HepG2 (cell line): ENCODE results near the gene LRP1B. TPM values are rescaled to one million over a fixed set of nuclear protein-coding genes. Genes with fewer than 3 reads are reported as not detected.

ENCODE experiments used
- ATAC-seq: fragments of 200-7000 bp; cut with Tn5 transposase; 3 replicates; pipeline ENCODE4 v1.9.1; 2020; ENCODE audit warnings: mild to moderate bottlenecking, moderate library complexity
- BruUV-seq: library from RNA; stranded (reverse); fragments of 400-500 nt; replicated peaks from 2 replicates; lab custom pipeline; 2021; lab: Mats Ljungman, UMichigan
- CTCF ChIA-PET: fragments of 300-600 bp; formaldehyde crosslinking; extraction: SDS; loops from one replicate; lab custom pipeline; 2021; ENCODE audit warnings: low total read pairs, inconsistent platforms, low intra/inter-chr PET ratio; lab: Yijun Ruan, JAX
- POLR2A ChIA-PET: fragments of 350-600 bp; sonication (Branson Sonifier 250); formaldehyde crosslinking; loops from one replicate; lab custom pipeline; 2020; ENCODE audit warnings: antibody characterized with exemption, inconsistent platforms; lab: Yijun Ruan, JAX
- DNase-seq: peaks from one replicate; pipeline ENCODE4 v3.0.0-alpha.2; 2015; ENCODE audit warnings: low spot score
- FAIRE-seq: peaks from 3 replicates; lab custom pipeline; 2011; peaks lifted over from hg19 to GRCh38; lab: Jason Lieb, UNC
- H2AFZ ChIP-seq: one replicate; pipeline ENCODE4 v1.6.1; 2011; ENCODE audit warnings: low read length, inconsistent platforms
- H3K27ac ChIP-seq: fragments of 300-600 bp; 3 replicates; pipeline ENCODE4 v1.8.0; 2011; ENCODE audit warnings: mixed run types, mild to moderate bottlenecking, mixed read lengths, low read length, inconsistent platforms; ENCODE audit not compliant: insufficient read depth; ENCODE audit errors: extremely low read length
- H3K27me3 ChIP-seq, 2 experiments: fragments of 200-600 bp in 1 of 2; 2 replicates in 1 of 2; 3 replicates in 1 of 2; pipeline versions ENCODE4 v1.6.0 to v1.8.0; 2011; ENCODE audit warnings: low read length in 2 of 2, mild to moderate bottlenecking in 2 of 2, moderate library complexity in 2 of 2, inconsistent platforms in 1 of 2; ENCODE audit not compliant: insufficient read depth in 2 of 2, control insufficient read depth in 1 of 2
- H3K36me3 ChIP-seq, 2 experiments: fragments of 200-600 bp in 1 of 2; replicated peaks in 1 of 2; 2 replicates in 1 of 2; 3 replicates in 1 of 2; pipeline versions ENCODE4 v1.5.1 to v1.8.0; 2011; ENCODE audit warnings: low read length in 2 of 2, inconsistent platforms in 1 of 2; ENCODE audit not compliant: insufficient read depth in 2 of 2, control insufficient read depth in 1 of 2
- H3K4me1 ChIP-seq: 2 replicates; pipeline ENCODE4 v1.5.1; 2012; ENCODE audit warnings: low read length, inconsistent platforms; ENCODE audit not compliant: insufficient read depth
- H3K4me2 ChIP-seq: 2 replicates; pipeline ENCODE4 v1.6.0; 2011; ENCODE audit warnings: low read depth, low read length, inconsistent platforms
- H3K4me3 ChIP-seq, 3 experiments: fragments of 200-600 bp in 1 of 3; sonication (generic), shearing (Covaris generic) in 1 of 3; replicated peaks in 1 of 3; 2 replicates each; pipeline ENCODE4 v1.5.1; 2011 to 2016; ENCODE audit warnings: low read length in 3 of 3, inconsistent platforms in 2 of 3, low read depth in 2 of 3, mild to moderate bottlenecking in 2 of 3, control low read depth in 1 of 3, mixed read lengths in 1 of 3; ENCODE audit not compliant: insufficient read depth in 1 of 3
- H3K79me2 ChIP-seq: one replicate; pipeline ENCODE4 v1.6.1; 2011; ENCODE audit warnings: low read length, inconsistent platforms; ENCODE audit not compliant: insufficient read depth
- H3K9ac ChIP-seq: 2 replicates; pipeline ENCODE4 v1.6.0; 2011; ENCODE audit warnings: mild to moderate bottlenecking, low read depth, low read length, inconsistent platforms; ENCODE audit not compliant: insufficient read depth
- H3K9me3 ChIP-seq: 2 replicates; pipeline ENCODE4 v1.5.1; 2012; ENCODE audit warnings: mild to moderate bottlenecking, low read length
- H4K20me1 ChIP-seq: 2 replicates; pipeline ENCODE4 v1.6.0; 2011; ENCODE audit warnings: inconsistent platforms, mild to moderate bottlenecking, low read length, moderate library complexity; ENCODE audit not compliant: insufficient read depth
- CENPX ChIP-seq: sonication (generic); formaldehyde crosslinking; IDR thresholded peaks from 2 replicates; pipeline ENCODE4 v1.9.0; 2021; ENCODE audit warnings: mild to moderate bottlenecking, missing genetic modification reagents, moderate library complexity
- MAFF ChIP-seq: IDR thresholded peaks from 2 replicates; pipeline ENCODE4 v1.6.1; 2011; ENCODE audit warnings: low read depth, low read length, improper control_type of control experiment
- MAFK ChIP-seq, 2 experiments: IDR thresholded peaks in 1 of 2; conservative IDR thresholded peaks in 1 of 2; 2 replicates each; pipeline ENCODE4 v1.6.1; 2011; ENCODE audit warnings: improper control_type of control experiment in 2 of 2, low read length in 2 of 2
- MTF1 ChIP-seq: sonication (generic); formaldehyde crosslinking; IDR thresholded peaks from 2 replicates; pipeline ENCODE4 v1.5.0; 2020; ENCODE audit warnings: missing genetic modification reagents
- RERE ChIP-seq: IDR thresholded peaks from 2 replicates; pipeline ENCODE4 v1.6.1; 2016; ENCODE audit warnings: low read depth, missing genetic modification reagents, missing compliant biosample characterization
- RFXAP ChIP-seq: sonication (generic); formaldehyde crosslinking; IDR thresholded peaks from 2 replicates; pipeline ENCODE4 v1.4.0; 2020; ENCODE audit warnings: missing genetic modification reagents, borderline replicate concordance
- RXRB ChIP-seq: IDR thresholded peaks from 2 replicates; pipeline ENCODE4 v1.6.1; 2016; ENCODE audit warnings: borderline replicate concordance, missing genetic modification reagents, missing compliant biosample characterization
- ZNF547 ChIP-seq: sonication (generic); formaldehyde crosslinking; IDR thresholded peaks from 2 replicates; pipeline ENCODE4 v1.5.1; 2020; ENCODE audit warnings: mild to moderate bottlenecking, missing genetic modification reagents
- ZNF687 ChIP-seq: sonication (generic); formaldehyde crosslinking; IDR thresholded peaks from 2 replicates; pipeline ENCODE4 v1.5.1; 2020; ENCODE audit warnings: mild to moderate bottlenecking, missing genetic modification reagents, moderate library complexity
- WGBS: methylation state at CpG from one replicate; pipeline ENCODE4 v1.1.6; 2017; ENCODE audit warnings: low lambda C conversion rate; 5-methylcytosine and 5-hydroxymethylcytosine counted together
- in situ Hi-C: cut with HindIII; loops from 2 replicates; pipeline ENCODE4 v1.10.0; 2017; ENCODE audit warnings: low pct_unique_long_range_greater_than_20kb; ENCODE audit not compliant: extremely low pct_ligation_motif_present
- intact Hi-C: fragments of 100-400 bp; cut with micrococcal nuclease; formaldehyde crosslinking; loops from one replicate; pipeline ENCODE4 v1.10.0; 2022; ENCODE audit not compliant: unreplicated experiment
- polyA plus RNA-seq, 8 experiments: library from polyadenylated mRNA; depleted of rRNA in 3 of 8; stranded (reverse) in 7 of 8; unstranded in 1 of 8; fragments of >200 nt; fragmentation: Illumina TruSeq in 4 of 8; extraction: Trizol in 4 of 8; gene quantifications; 2 replicates each; pipeline versions ENCODE4 v1.2.1 to v1.2.3, GENCODE V29; 2011 to 2016; ENCODE audit warnings: low read depth in 4 of 8, missing spikeins in 1 of 8, mixed read lengths in 1 of 8; ENCODE audit not compliant: insufficient read depth in 1 of 8
- total RNA-seq, 5 experiments: library from RNA; depleted of rRNA; stranded (reverse); fragments of >200 nt; fragmentation: Illumina TruSeq; extraction: Trizol; gene quantifications; 2 replicates each; pipeline ENCODE4 v1.2.3, GENCODE V29; 2016; ENCODE audit warnings: low read depth in 1 of 5

The LRP1B gene
- total and polyA plus RNA-seq, 2 of the 13 experiments (the other 11 are each of a cell fraction or from before 2014, with no cell fraction given) = 0.04 TPM; not detected in 1

GRCh38 chr2:141464995-141465394 lies 665.8 kb downstream of the LRP1B start:
- DNase-seq (no peak), FAIRE-seq (no peak), ATAC-seq (no peak)
- no peak overlapping the region for H3K9ac ChIP-seq
- no peak overlapping the region for H2AFZ ChIP-seq
- CTCF ChIA-PET = no interaction called here
- TF ChIP-seq MAFK (conservative IDR thresholded peaks at IDR 0.05 in 1 of 2, IDR thresholded peaks at IDR 0.05 in 1 of 2; ENCODE audit: low read length in 2 of 2) = peak; percentile 57 to 64
- no peak for TF ChIP-seq CENPX (CRISPR knock-in tag)
- TF ChIP-seq MAFF = peak; percentile 9; the same call in 1 of the 2 replicates
- no peak for TF ChIP-seq ZNF547
- no TSS peak for BruUV-seq
- in situ Hi-C loops (no loop called here), intact Hi-C loops (no loop called here)
- H3K4me1 ChIP-seq = no peaks in the 10 kb centered on the region
- no peaks in the 10 kb centered on the region for H3K27me3 ChIP-seq
- H3K4me3 ChIP-seq = no peak overlapping the region
- POLR2A ChIA-PET = no interaction called here
- H3K27ac ChIP-seq = no peak overlapping the region
- no peak overlapping the region for H3K4me2 ChIP-seq
- H3K79me2 ChIP-seq = no peaks in the 10 kb centered on the region
- no peaks in the 10 kb centered on the region for H3K36me3 ChIP-seq
- H3K9me3 ChIP-seq = no peaks in the 10 kb centered on the region
- no peaks in the 10 kb centered on the region for H4K20me1 ChIP-seq

DNA sequence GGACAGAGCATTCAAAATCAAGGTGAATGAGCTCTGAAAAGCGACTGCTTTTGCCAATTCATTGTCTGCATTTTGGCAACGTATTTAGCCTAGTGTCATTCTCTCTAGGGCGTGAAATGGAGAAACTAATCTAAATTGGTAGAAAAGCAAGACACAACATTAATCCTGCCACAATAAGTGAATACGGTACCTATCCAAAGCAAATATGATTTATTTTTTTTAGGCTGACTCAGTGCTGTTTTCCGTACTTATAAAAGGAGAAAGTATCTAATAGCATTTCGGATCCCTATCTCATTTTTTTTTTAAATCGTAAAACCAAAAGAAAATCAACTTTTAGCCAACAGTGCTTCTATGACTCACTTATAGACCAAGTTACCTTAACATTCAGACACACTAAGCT lies 672.5 kb downstream of the LRP1B start:
- ATAC-seq (no peak), FAIRE-seq (no peak), DNase-seq (no peak)
- Histone ChIP-seq H2AFZ (no peak overlapping the region), H3K27me3 (no peaks in the 10 kb centered on the region), H3K9ac (no peak overlapping the region), H3K4me3 (no peak overlapping the region), H4K20me1 (no peaks in the 10 kb centered on the region), H3K4me2 (no peak overlapping the region), H3K36me3 (no peaks in the 10 kb centered on the region), H3K27ac (no peak overlapping the region), H3K4me1 (no peaks in the 10 kb centered on the region), H3K79me2 (no peaks in the 10 kb centered on the region), H3K9me3 (no peaks in the 10 kb centered on the region)
- BruUV-seq = no TSS peak
- POLR2A ChIA-PET = no interaction called here
- intact Hi-C loops (no loop called here), in situ Hi-C loops (no loop called here)
- CTCF ChIA-PET = no interaction called here
- 11% methylated on average over 7 of the region's 7 CpGs for WGBS
- no peak for TF ChIP-seq RERE (CRISPR knock-in tag)
- no peak for TF ChIP-seq ZNF687 (CRISPR knock-in tag)
- no peak for TF ChIP-seq RFXAP (CRISPR knock-in tag)
- no peak for TF ChIP-seq MTF1
- TF ChIP-seq RXRB (CRISPR knock-in tag) = no peak
